K562 (cell line): ENCODE measurements around the gene GABARAPL2. TPM values are rescaled to one million over a fixed set of nuclear protein-coding genes. Genes with fewer than 3 reads are reported as not detected.

Experiments
- ASH1L ChIP-seq: fragments of 450-650 bp; IDR thresholded peaks from 2 replicates; pipeline ENCODE4 v1.6.1; 2018; ENCODE audit warnings: borderline replicate concordance, mild to moderate bottlenecking, low read depth; ENCODE audit not compliant: partially characterized antibody
- BACH1 ChIP-seq: fragments of 200-800 bp; sonication (Bioruptor generic); IDR thresholded peaks from 2 replicates; pipeline ENCODE4 v1.6.1; 2016; ENCODE audit warnings: missing genetic modification characterization, missing compliant biosample characterization
- CCNT2 ChIP-seq: IDR thresholded peaks from 2 replicates; pipeline ENCODE4 v1.6.1; 2011; ENCODE audit warnings: borderline replicate concordance, low read depth, mild to moderate bottlenecking, moderate library complexity, mixed read lengths, low read length; ENCODE audit not compliant: insufficient read length; ENCODE audit errors: extremely low read depth
- CEBPG ChIP-seq, 3 experiments: fragments of 200-800 bp in 1 of 3; sonication (Bioruptor generic) in 1 of 3; sonication (generic) in 1 of 3; formaldehyde crosslinking in 1 of 3; IDR thresholded peaks in 2 of 3; conservative IDR thresholded peaks in 1 of 3; 2 replicates each; pipeline versions ENCODE4 v1.6.1 to v1.8.0; 2016 to 2022; ENCODE audit warnings: missing compliant biosample characterization in 2 of 3, missing genetic modification characterization in 2 of 3, mild to moderate bottlenecking in 1 of 3, missing genetic modification reagents in 1 of 3
- DPF2 ChIP-seq: fragments of 450-650 bp; IDR thresholded peaks from 2 replicates; pipeline ENCODE4 v1.6.1; 2016
- ILF3 ChIP-seq: fragments of 450-650 bp; IDR thresholded peaks from 2 replicates; pipeline ENCODE4 v1.6.1; 2018; ENCODE audit warnings: antibody characterized with exemption, mild to moderate bottlenecking, moderate library complexity, borderline replicate concordance
- LARP7 ChIP-seq: fragments of 450-650 bp; IDR thresholded peaks from 2 replicates; pipeline ENCODE4 v1.6.1; 2016
- MCM3 ChIP-seq: fragments of 450-650 bp; IDR thresholded peaks from 2 replicates; pipeline ENCODE4 v1.6.1; 2016
- NFYB ChIP-seq: IDR thresholded peaks from 2 replicates; pipeline ENCODE4 v1.6.1; 2011; ENCODE audit warnings: mild to moderate bottlenecking, moderate library complexity; ENCODE audit not compliant: insufficient read length; ENCODE audit errors: extremely low read depth
- PPARD ChIP-seq: fragments of 250-450 bp; sonication (Bioruptor Pico); IDR thresholded peaks from 2 replicates; pipeline ENCODE4 v1.8.0; 2022; ENCODE audit warnings: inconsistent platforms, mild to moderate bottlenecking, moderate library complexity
- RAD51 ChIP-seq: fragments of 450-650 bp; IDR thresholded peaks from 2 replicates; pipeline ENCODE4 v1.7.1; 2016; ENCODE audit warnings: low read depth, mild to moderate bottlenecking, borderline replicate concordance
- SAFB2 ChIP-seq: fragments of 200-400 bp; formaldehyde crosslinking; IDR thresholded peaks from 2 replicates; pipeline ENCODE4 v1.6.1; 2018; ENCODE audit warnings: borderline replicate concordance, low read length, low read depth, moderate library complexity; ENCODE audit not compliant: severe bottlenecking
- SIN3B ChIP-seq: fragments of 450-650 bp; IDR thresholded peaks from 2 replicates; pipeline ENCODE4 v1.6.1; 2017; ENCODE audit warnings: low read depth, mild to moderate bottlenecking, moderate library complexity
- SMARCE1 ChIP-seq: fragments of 450-650 bp; IDR thresholded peaks from 2 replicates; pipeline ENCODE4 v1.7.1; 2016; ENCODE audit warnings: mild to moderate bottlenecking
- ZBTB1 ChIP-seq: sonication (generic); formaldehyde crosslinking; IDR thresholded peaks from 2 replicates; pipeline ENCODE4 v1.8.1; 2023; ENCODE audit warnings: missing genetic modification reagents, low read depth, mild to moderate bottlenecking, borderline replicate concordance
- ZNF589 ChIP-seq: fragments of 200-800 bp; sonication (Bioruptor generic); IDR thresholded peaks from 2 replicates; pipeline ENCODE4 v1.6.1; 2016; ENCODE audit warnings: low read depth, missing genetic modification characterization, missing compliant biosample characterization
- polyA plus RNA-seq, 8 experiments: library from polyadenylated mRNA; depleted of rRNA in 4 of 8; stranded (reverse) in 5 of 8; unstranded in 3 of 8; fragments of >200 nt; fragmentation: Nextera tagmentation in 2 of 8; fragmentation: Illumina TruSeq in 1 of 8; extraction: Ambion mirVana in 2 of 8; extraction: Trizol in 1 of 8; gene quantifications; 2 replicates each; pipeline versions ENCODE4 v1.2.1 to v1.2.3, GENCODE V29; 2011 to 2014; ENCODE audit warnings: inconsistent platforms in 1 of 8, missing spikeins in 1 of 8
- total RNA-seq, 7 experiments: library from RNA; depleted of rRNA in 6 of 7; stranded (reverse); fragments of >200 nt in 6 of 7; fragmentation: Illumina TruSeq in 2 of 7; extraction: Trizol in 2 of 7; gene quantifications; 2 replicates each; pipeline versions ENCODE4 v1.2.1 to v1.2.3, GENCODE V29; 2011 to 2021; ENCODE audit warnings: low replicate concordance in 1 of 7
- TF ChIP-seq, protein P1 (sequence below), 2 experiments: fragments of 450-650 bp in 1 of 2; sonication (generic) in 1 of 2; formaldehyde crosslinking in 1 of 2; IDR thresholded peaks in 1 of 2; conservative IDR thresholded peaks in 1 of 2; 2 replicates each; pipeline versions ENCODE4 v1.6.1 to v1.8.1; 2016 to 2023; ENCODE audit warnings: mild to moderate bottlenecking in 2 of 2, moderate library complexity in 2 of 2, inconsistent platforms in 1 of 2, missing genetic modification reagents in 1 of 2
- TF ChIP-seq, protein P2 (sequence below), 3 experiments: IDR thresholded peaks in 2 of 3; conservative IDR thresholded peaks in 1 of 3; 2 replicates each; pipeline ENCODE4 v1.5.1; 2011 to 2012; ENCODE audit warnings: low read length in 3 of 3, mild to moderate bottlenecking in 3 of 3, control low read depth in 2 of 3, improper control_type of control experiment in 1 of 3, inconsistent platforms in 1 of 3, low read depth in 1 of 3, mixed read lengths in 1 of 3, moderate library complexity in 1 of 3; ENCODE audit not compliant: insufficient read depth in 2 of 3
- TF ChIP-seq, protein P3 (sequence below): sonication (generic); formaldehyde crosslinking; IDR thresholded peaks from 2 replicates; pipeline ENCODE4 v1.8.1; 2022; ENCODE audit warnings: missing genetic modification reagents
- TF ChIP-seq, protein P4 (sequence below): sonication (generic); formaldehyde crosslinking; IDR thresholded peaks from 2 replicates; pipeline ENCODE4 v1.9.0; 2022; ENCODE audit warnings: mild to moderate bottlenecking, missing genetic modification reagents

Gene GABARAPL2
- total and polyA plus RNA-seq, 9 of the 15 experiments (the other 6 are each of a cell fraction or from before 2014, with no cell fraction given): 42.1 to 288 (median 91.8) TPM

DNA sequence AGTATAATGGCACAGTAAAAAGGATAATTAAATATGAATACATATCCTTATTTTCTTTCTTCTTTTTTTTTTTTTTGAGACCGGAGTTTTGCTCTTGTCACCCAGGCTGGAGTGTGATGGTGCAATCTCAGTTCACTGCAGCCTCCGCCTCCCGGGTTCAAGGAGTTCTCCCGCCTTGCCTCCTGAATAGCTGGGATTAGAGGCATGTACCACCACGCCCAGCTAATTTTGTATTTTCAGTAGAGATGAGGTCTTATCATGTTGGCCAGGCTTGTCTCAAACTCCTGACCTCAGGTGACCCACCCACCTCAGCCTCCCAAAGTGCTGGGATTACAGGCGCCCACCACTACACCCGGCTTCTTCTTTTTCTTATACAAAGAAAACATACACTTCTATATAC lies 12.0 kb downstream of the GABARAPL2 start (continued):
- no peak for TF ChIP-seq SAFB2
- TF ChIP-seq NFYB: no peak
- TF ChIP-seq ZNF589 (CRISPR knock-in tag): no peak
- no peak for TF ChIP-seq CEBPG (CRISPR knock-in tag; IDR thresholded peaks at IDR 0.05)
- TF ChIP-seq CEBPG (tag; conservative IDR thresholded peaks at IDR 0.05 in 1 of 2, IDR thresholded peaks at IDR 0.05 in 1 of 2): 0 out of 4 replicates have a peak, but pooled peaks of 1 of the 2 experiments have one; percentile 26
- TF ChIP-seq DPF2: peak; percentile 80
- TF ChIP-seq, protein P1, sequence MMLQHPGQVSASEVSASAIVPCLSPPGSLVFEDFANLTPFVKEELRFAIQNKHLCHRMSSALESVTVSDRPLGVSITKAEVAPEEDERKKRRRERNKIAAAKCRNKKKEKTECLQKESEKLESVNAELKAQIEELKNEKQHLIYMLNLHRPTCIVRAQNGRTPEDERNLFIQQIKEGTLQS (IDR thresholded peaks at IDR 0.05): no peak
- TF ChIP-seq, protein P1 (CRISPR knock-in tag; conservative IDR thresholded peaks at IDR 0.05): no peak
- TF ChIP-seq ILF3: no peak
- no peak for TF ChIP-seq RAD51
- TF ChIP-seq ZBTB1 (CRISPR knock-in tag): no peak
- TF ChIP-seq PPARD: no peak
- no peak for TF ChIP-seq MCM3
- no peak for TF ChIP-seq ASH1L
- TF ChIP-seq, protein P2, sequence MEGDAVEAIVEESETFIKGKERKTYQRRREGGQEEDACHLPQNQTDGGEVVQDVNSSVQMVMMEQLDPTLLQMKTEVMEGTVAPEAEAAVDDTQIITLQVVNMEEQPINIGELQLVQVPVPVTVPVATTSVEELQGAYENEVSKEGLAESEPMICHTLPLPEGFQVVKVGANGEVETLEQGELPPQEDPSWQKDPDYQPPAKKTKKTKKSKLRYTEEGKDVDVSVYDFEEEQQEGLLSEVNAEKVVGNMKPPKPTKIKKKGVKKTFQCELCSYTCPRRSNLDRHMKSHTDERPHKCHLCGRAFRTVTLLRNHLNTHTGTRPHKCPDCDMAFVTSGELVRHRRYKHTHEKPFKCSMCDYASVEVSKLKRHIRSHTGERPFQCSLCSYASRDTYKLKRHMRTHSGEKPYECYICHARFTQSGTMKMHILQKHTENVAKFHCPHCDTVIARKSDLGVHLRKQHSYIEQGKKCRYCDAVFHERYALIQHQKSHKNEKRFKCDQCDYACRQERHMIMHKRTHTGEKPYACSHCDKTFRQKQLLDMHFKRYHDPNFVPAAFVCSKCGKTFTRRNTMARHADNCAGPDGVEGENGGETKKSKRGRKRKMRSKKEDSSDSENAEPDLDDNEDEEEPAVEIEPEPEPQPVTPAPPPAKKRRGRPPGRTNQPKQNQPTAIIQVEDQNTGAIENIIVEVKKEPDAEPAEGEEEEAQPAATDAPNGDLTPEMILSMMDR (IDR thresholded peaks at IDR 0.05 in 2 of 3, conservative IDR thresholded peaks at IDR 0.05 in 1 of 3; ENCODE audit: insufficient read depth in 2 of 3, low read depth in 1 of 3, low read length in 3 of 3): no peak
- TF ChIP-seq, protein P3, sequence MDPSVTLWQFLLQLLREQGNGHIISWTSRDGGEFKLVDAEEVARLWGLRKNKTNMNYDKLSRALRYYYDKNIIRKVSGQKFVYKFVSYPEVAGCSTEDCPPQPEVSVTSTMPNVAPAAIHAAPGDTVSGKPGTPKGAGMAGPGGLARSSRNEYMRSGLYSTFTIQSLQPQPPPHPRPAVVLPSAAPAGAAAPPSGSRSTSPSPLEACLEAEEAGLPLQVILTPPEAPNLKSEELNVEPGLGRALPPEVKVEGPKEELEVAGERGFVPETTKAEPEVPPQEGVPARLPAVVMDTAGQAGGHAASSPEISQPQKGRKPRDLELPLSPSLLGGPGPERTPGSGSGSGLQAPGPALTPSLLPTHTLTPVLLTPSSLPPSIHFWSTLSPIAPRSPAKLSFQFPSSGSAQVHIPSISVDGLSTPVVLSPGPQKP (CRISPR knock-in tag): no peak
- no peak for TF ChIP-seq LARP7
- no peak for TF ChIP-seq BACH1 (tag)
- peak; percentile 66; the same call in 1 of the 2 replicates for TF ChIP-seq SMARCE1
- TF ChIP-seq CCNT2: peak; percentile 34
- TF ChIP-seq, protein P4, sequence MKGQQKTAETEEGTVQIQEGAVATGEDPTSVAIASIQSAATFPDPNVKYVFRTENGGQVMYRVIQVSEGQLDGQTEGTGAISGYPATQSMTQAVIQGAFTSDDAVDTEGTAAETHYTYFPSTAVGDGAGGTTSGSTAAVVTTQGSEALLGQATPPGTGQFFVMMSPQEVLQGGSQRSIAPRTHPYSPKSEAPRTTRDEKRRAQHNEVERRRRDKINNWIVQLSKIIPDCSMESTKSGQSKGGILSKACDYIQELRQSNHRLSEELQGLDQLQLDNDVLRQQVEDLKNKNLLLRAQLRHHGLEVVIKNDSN (CRISPR knock-in tag): no peak
- TF ChIP-seq SIN3B: no peak
